ENCODE measurements around the gene COL20A1.

DNA sequence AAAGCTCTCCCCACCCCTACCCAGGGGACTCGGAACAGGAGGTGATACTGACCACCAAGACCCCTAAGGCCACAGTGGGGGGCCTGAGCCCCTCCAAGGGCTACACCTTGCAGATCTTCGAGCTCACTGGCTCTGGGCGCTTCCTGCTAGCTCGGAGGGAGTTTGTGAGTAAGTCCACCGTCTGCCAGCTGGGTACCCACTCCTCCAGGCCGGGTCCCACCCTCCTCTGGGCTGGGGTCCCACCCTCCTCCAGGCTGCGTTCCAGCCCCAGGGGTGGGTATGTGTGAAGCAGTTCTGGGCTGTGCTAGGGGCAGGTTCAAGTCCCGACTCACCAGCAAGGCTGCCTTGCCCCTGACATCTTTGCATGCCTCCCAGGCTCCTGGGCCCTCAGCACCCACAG, 12.4 kb downstream of the COL20A1 start:
- TF ChIP-seq, protein P1, sequence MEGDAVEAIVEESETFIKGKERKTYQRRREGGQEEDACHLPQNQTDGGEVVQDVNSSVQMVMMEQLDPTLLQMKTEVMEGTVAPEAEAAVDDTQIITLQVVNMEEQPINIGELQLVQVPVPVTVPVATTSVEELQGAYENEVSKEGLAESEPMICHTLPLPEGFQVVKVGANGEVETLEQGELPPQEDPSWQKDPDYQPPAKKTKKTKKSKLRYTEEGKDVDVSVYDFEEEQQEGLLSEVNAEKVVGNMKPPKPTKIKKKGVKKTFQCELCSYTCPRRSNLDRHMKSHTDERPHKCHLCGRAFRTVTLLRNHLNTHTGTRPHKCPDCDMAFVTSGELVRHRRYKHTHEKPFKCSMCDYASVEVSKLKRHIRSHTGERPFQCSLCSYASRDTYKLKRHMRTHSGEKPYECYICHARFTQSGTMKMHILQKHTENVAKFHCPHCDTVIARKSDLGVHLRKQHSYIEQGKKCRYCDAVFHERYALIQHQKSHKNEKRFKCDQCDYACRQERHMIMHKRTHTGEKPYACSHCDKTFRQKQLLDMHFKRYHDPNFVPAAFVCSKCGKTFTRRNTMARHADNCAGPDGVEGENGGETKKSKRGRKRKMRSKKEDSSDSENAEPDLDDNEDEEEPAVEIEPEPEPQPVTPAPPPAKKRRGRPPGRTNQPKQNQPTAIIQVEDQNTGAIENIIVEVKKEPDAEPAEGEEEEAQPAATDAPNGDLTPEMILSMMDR (IDR thresholded peaks at IDR 0.05): no peak
- TF ChIP-seq POLR2A (IDR thresholded peaks at IDR 0.05): no peak

Data from right lobe of liver (tissue), 4 donors.